ENCODE measurements around the gene SIPA1L3. TPM values are rescaled to one million over a fixed set of nuclear protein-coding genes. Genes with fewer than 3 reads are reported as not detected.

Gene SIPA1L3
- total and polyA plus RNA-seq, 9 of the 15 experiments (the other 6 are each of a cell fraction or from before 2014, with no cell fraction given): 0.01 to 6.1 (median 2.5) TPM

- 39% methylated on average over 5 of the region's 6 CpGs for WGBS (ENCODE audit: insufficient coverage, low coverage, missing lambda C conversion rate)
- intact Hi-C loops (cut with micrococcal nuclease) (no loop called here), in situ Hi-C loops (cut with MboI) (loop anchor here (25.0 kb wide), 1 partner anchor 428 kb away; the partner anchor contains the start of gene CATSPERG)
- Histone ChIP-seq H3K9me3 (replicated peaks; ENCODE audit: control insufficient read depth, insufficient read depth, low read depth, low read length) (no peaks in the 10 kb centered on the region), H3K27ac (ENCODE audit: extremely low read depth, low read depth, low read length) (no peak overlapping the region), H3K4me2 (ENCODE audit: insufficient read depth, low read length) (no peak overlapping the region), H3K9ac (ENCODE audit: insufficient read depth in 1 of 2, low read depth in 2 of 2, low read length in 2 of 2) (no peak overlapping the region), H4K20me1 (replicated peaks; ENCODE audit: control insufficient read depth, insufficient read depth, low read length) (0 out of 2 replicates have a peak, but pooled peaks cover 3% of the 10 kb centered on the region), H3K9me1 (ENCODE audit: control insufficient read depth, insufficient read depth, low read length) (no peaks in the 10 kb centered on the region), H3K27me3 (ENCODE audit: control insufficient read depth in 2 of 2, insufficient read depth in 2 of 2, low read length in 2 of 2) (no peaks in the 10 kb centered on the region), H3K36me3 (ENCODE audit: control insufficient read depth, insufficient read depth, low read length) (no peaks in the 10 kb centered on the region), H2AFZ (ENCODE audit: low read depth, low read length) (no peak overlapping the region), H3K79me2 (ENCODE audit: control insufficient read depth, insufficient read depth, low read length) (peaks cover 5% of the 10 kb centered on the region; the same call in 2 of the 3 replicates), H3K4me3 (no peak overlapping the region), H3K4me1 (replicated peaks in 1 of 2; ENCODE audit: control insufficient read depth in 2 of 2, insufficient read depth in 2 of 2, low read length in 2 of 2) (peaks cover 6 to 13% of the 10 kb centered on the region in 2 experiments; a peak in 3 of 5 replicates)
- no peak for ATAC-seq
- TF ChIP-seq IRF9 (tag; IDR thresholded peaks at IDR 0.05) (no peak), CGGBP1 (CRISPR knock-in tag; IDR thresholded peaks at IDR 0.05) (no peak), KDM2B (CRISPR knock-in tag; IDR thresholded peaks at IDR 0.05) (no peak), NFIC (IDR thresholded peaks at IDR 0.05) (no peak), CBFA2T2 (conservative IDR thresholded peaks at IDR 0.05) (no peak), CTCF (IDR thresholded peaks at IDR 0.05 in 2 of 3, conservative IDR thresholded peaks at IDR 0.05 in 1 of 3; ENCODE audit: insufficient read depth in 2 of 3, low read depth in 1 of 3, low read length in 3 of 3) (no peak), ZNF639 (CRISPR knock-in tag; conservative IDR thresholded peaks at IDR 0.05 in 1 of 2, IDR thresholded peaks at IDR 0.05 in 1 of 2) (no peak), IRF2 (CRISPR knock-in tag; IDR thresholded peaks at IDR 0.05) (no peak), ZNF431 (CRISPR knock-in tag; IDR thresholded peaks at IDR 0.05) (no peak), ZNF655 (CRISPR knock-in tag; IDR thresholded peaks at IDR 0.05) (no peak), TSC22D4 (tag; IDR thresholded peaks at IDR 0.05) (no peak), ILK (tag; IDR thresholded peaks at IDR 0.05; ENCODE audit: borderline replicate concordance, low read depth) (no peak), WHSC1 (IDR thresholded peaks at IDR 0.05; ENCODE audit: low read length) (no peak)
- CTCF ChIA-PET (ENCODE audit: low intra/inter-chr PET ratio): no interaction called here
- no TSS peak for BruUV-seq (replicated peaks)
- no peak for DNase-seq (ENCODE audit: extremely low read depth in 1 of 4, low spot score in 3 of 4)
- no peak for FAIRE-seq
- POLR2A ChIA-PET: no interaction called here
Measured at GRCh38 chr19:37909661-37910199, 2.7 kb downstream of the SIPA1L3 start.

Measured in K562 (cell line).